ENCODE results near the gene PDSS2. TPM values are rescaled to one million over a fixed set of nuclear protein-coding genes. Genes with fewer than 3 reads are reported as not detected.
"Not testable (repeated sequence)": the region's sequence is repeated elsewhere in the genome, so short reads cannot be mapped to it uniquely, and the experiment has no call there.

Gene PDSS2
- total RNA-seq, 1 donor: 12.5 TPM

GRCh38 chr6:107152638-107153430 is 306.5 kb downstream of the PDSS2 start:
- no peak for TF ChIP-seq CTCF (IDR thresholded peaks at IDR 0.05; ENCODE audit: insufficient read depth, low read depth, low read length)
- DNase-seq (ENCODE audit: low read depth): no peak
- no peak overlapping the region for H3K4me3 ChIP-seq (ENCODE audit: low read depth, low read length)

DNA sequence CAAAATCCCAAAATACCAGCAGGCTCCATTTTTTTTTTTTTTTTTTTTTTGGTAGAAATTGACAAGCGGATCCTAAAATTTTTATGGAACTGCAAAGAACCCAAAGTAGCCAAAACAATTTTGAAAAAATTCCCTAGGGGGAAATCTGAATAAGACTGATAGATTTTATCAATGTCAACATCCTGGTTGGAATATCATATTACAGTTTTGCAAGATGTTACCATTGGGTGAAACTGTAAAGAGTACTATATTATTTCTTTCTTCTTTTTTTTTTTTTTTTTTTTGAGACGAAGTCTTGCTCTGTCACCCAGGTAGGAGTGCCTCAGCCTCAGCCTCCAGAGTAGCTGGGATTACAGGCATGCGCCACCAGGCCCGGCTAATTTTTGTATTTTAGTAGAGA is 314.7 kb downstream of the PDSS2 start:
- H3K4me3 ChIP-seq (ENCODE audit: low read depth, low read length): no peak overlapping the region
- TF ChIP-seq CTCF (IDR thresholded peaks at IDR 0.05; ENCODE audit: insufficient read depth, low read depth, low read length): no peak
- no peak for DNase-seq (ENCODE audit: low read depth)

- no peak for TF ChIP-seq CTCF (IDR thresholded peaks at IDR 0.05; ENCODE audit: insufficient read depth, low read depth, low read length)
- H3K4me3 ChIP-seq (ENCODE audit: low read depth, low read length): no peak overlapping the region
- DNase-seq (ENCODE audit: low read depth): no peak
Observed at GRCh38 chr6:107144014-107144413, 315.4 kb downstream of the PDSS2 start.

DNA sequence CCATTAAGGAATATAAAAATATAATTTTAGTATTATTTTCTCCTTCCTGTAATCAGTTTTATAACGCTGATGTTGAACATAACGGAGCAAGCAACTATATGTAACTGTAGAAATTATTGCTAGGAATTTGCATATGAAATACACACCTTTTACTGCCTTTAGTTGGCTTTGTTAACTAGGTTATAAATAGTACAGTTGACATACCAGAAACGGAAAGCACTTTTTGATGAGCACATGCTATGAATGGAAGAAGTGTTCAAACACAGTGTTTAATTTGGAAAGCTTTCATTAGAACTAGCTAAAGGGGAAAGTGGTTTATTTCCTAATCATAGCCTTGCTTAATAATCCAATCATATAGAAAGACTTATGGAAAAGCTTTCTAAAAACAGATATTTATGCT is 318.8 kb downstream of the PDSS2 start:
- DNase-seq (ENCODE audit: low read depth): no peak
- TF ChIP-seq CTCF (IDR thresholded peaks at IDR 0.05; ENCODE audit: insufficient read depth, low read depth, low read length): no peak
- H3K4me3 ChIP-seq (ENCODE audit: low read depth, low read length): no peak overlapping the region

GRCh38 chr6:107136324-107136723 is 323.0 kb downstream of the PDSS2 start:
- H3K4me3 ChIP-seq (ENCODE audit: low read depth, low read length); DNase-seq (ENCODE audit: low read depth): not testable (repeated sequence)

DNA sequence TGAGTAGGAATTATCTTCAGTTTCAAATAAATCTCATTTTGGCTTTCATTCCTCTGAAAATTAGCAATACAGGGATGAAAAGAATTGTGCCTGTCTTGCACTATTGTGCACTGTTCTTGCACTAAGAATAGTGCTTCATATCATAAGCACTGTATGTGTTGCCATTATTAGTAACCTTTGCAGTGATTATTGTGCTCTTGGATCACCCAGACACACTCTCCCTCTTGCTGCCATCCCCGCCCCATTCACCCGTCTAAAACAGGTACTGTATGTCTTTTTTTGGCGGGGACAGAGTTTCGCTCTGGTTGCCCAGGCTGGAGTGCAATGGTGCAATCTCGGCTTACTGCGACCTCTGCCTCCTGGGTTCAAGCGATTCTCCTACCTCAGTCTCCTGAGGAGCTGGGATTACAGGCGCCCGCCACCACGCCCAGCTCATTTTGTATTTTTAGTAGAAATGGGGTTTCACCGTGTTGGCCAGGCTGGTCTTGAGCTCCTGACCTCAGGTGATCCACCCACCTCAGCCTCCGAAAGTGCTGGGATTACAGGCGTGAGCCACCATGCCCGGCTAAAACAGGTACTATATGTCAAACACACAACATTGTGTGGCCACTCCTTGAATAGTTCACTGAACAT is 324.2 kb downstream of the PDSS2 start:
- not testable (repeated sequence) for DNase-seq (ENCODE audit: low read depth); H3K4me3 ChIP-seq (ENCODE audit: low read depth, low read length)

DNA sequence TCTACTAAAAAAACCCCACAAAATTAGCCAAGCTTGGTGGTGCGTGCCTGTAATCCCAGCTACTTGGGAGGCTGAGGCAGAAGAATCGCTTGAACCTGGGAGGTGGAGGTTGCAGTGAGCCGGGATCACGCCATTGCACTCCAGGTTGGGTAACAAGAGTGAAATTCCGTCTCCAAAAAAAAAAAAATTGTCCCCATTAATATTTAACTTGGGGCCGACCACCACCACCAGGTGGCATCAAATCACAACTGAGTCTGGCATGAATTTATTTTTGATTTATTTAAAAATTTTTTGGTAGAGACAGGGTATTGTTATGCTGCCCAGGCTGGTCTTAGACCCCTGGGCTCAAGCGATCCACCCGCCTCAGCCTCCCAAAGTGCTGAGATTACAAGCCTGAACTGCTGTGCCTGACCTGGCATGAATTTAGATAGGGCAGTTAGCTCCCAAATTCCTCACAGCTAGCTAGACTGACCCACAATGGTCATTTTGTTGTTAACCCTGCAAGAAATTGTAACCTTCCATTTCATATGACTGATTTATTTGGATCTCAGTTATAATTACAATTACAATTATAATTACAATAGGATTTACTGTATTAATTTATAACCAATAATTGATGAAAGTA is 326.9 kb downstream of the PDSS2 start:
- peak; percentile 46 for TF ChIP-seq CTCF (IDR thresholded peaks at IDR 0.05; ENCODE audit: insufficient read depth, low read depth, low read length)
- peak; percentile 27 for DNase-seq (ENCODE audit: low read depth)

More for the DNA sequence above, 326.9 kb downstream of the PDSS2 start:
- no peak overlapping the region for H3K4me3 ChIP-seq (ENCODE audit: low read depth, low read length)
